WTC11 (cell line): ENCODE measurements around the gene EFCAB13.
A peak's percentile ranks its signal among the peaks of the same experiment; 100 is the strongest.

ENCODE experiments used
- AR ChIP-seq: fragments of 250-450 bp; sonication (Bioruptor Pico); IDR thresholded peaks from 2 replicates; pipeline ENCODE4 v1.9.0; 2021; ENCODE audit warnings: mild to moderate bottlenecking
- CTCF ChIP-seq: fragments of 200-600 bp; IDR thresholded peaks from 2 replicates; pipeline ENCODE4 v1.8.0; 2022; ENCODE audit warnings: antibody characterized with exemption
- ESRRA ChIP-seq: sonication (generic); formaldehyde crosslinking; IDR thresholded peaks from 2 replicates; pipeline ENCODE4 v1.8.1; 2022; ENCODE audit warnings: mild to moderate bottlenecking, missing genetic modification reagents, borderline replicate concordance
- FOXP1 ChIP-seq: sonication (generic); formaldehyde crosslinking; IDR thresholded peaks from 2 replicates; pipeline ENCODE4 v1.8.0; 2022; ENCODE audit warnings: missing genetic modification reagents, mild to moderate bottlenecking, moderate library complexity, borderline replicate concordance
- JAZF1 ChIP-seq: fragments of 250-450 bp; sonication (Bioruptor Pico); IDR thresholded peaks from 2 replicates; pipeline ENCODE4 v1.9.0; 2021; ENCODE audit warnings: moderate library complexity, mild to moderate bottlenecking, inconsistent platforms
- NR1H2 ChIP-seq: sonication (generic); formaldehyde crosslinking; IDR thresholded peaks from 2 replicates; pipeline ENCODE4 v1.9.0; 2021; ENCODE audit warnings: mild to moderate bottlenecking, moderate library complexity, missing genetic modification reagents
- NR2C2 ChIP-seq: sonication (generic); formaldehyde crosslinking; IDR thresholded peaks from 2 replicates; pipeline ENCODE4 v1.8.0; 2022; ENCODE audit warnings: mild to moderate bottlenecking, missing genetic modification reagents
- NR3C1 ChIP-seq: sonication (generic); formaldehyde crosslinking; conservative IDR thresholded peaks from 2 replicates; pipeline ENCODE4 v1.8.1; 2023; ENCODE audit warnings: low read depth, mild to moderate bottlenecking, missing genetic modification reagents
- USF1 ChIP-seq: sonication (generic); formaldehyde crosslinking; IDR thresholded peaks from 2 replicates; pipeline ENCODE4 v1.8.0; 2022; ENCODE audit warnings: mild to moderate bottlenecking, missing genetic modification reagents
- ZNF232 ChIP-seq: sonication (generic); formaldehyde crosslinking; IDR thresholded peaks from 2 replicates; pipeline ENCODE4 v1.8.0; 2022; ENCODE audit warnings: mild to moderate bottlenecking, missing genetic modification reagents
- ZNF281 ChIP-seq: sonication (generic); formaldehyde crosslinking; IDR thresholded peaks from 2 replicates; pipeline ENCODE4 v1.8.0; 2023; ENCODE audit warnings: mild to moderate bottlenecking, missing genetic modification reagents
- ZNF512 ChIP-seq: sonication (generic); formaldehyde crosslinking; IDR thresholded peaks from 2 replicates; pipeline ENCODE4 v1.8.1; 2022; ENCODE audit warnings: missing genetic modification reagents, borderline replicate concordance

GRCh38 chr17:47275245-47275984, 48.3 kb upstream of the EFCAB13 start:
- TF ChIP-seq CTCF: no peak
- no peak for TF ChIP-seq ESRRA (CRISPR knock-in tag)
- TF ChIP-seq ZNF512 (CRISPR knock-in tag): no peak
- peak; percentile 89 for TF ChIP-seq ZNF281 (CRISPR knock-in tag)
- TF ChIP-seq ZNF232 (CRISPR knock-in tag): no peak
- 0 out of 2 replicates have a peak, but pooled peaks have one; percentile 46 for TF ChIP-seq FOXP1 (CRISPR knock-in tag)
- TF ChIP-seq NR1H2 (CRISPR knock-in tag): no peak
- no peak for TF ChIP-seq NR2C2 (CRISPR knock-in tag)
- no peak for TF ChIP-seq NR3C1
- TF ChIP-seq JAZF1: no peak
- no peak for TF ChIP-seq AR (CRISPR knock-in tag)
- TF ChIP-seq USF1: no peak
